HepG2 (cell line): Measurements from ENCODE around the gene PSMB10. TPM values are rescaled to one million over a fixed set of nuclear protein-coding genes. Genes with fewer than 3 reads are reported as not detected.
A peak's percentile ranks its signal among the peaks of the same experiment; 100 is the strongest.

Experiments used
- CBX2 ChIP-seq, 2 experiments: fragments of 200-600 bp in 1 of 2; sonication (generic); formaldehyde crosslinking in 1 of 2; IDR thresholded peaks; 2 replicates each; pipeline versions ENCODE4 v1.7.0 to v1.8.1; 2018 to 2022; ENCODE audit warnings: low read depth in 2 of 2, low read length in 1 of 2, mild to moderate bottlenecking in 1 of 2, missing genetic modification reagents in 1 of 2
- ESRRA ChIP-seq: sonication (generic); formaldehyde crosslinking; IDR thresholded peaks from 2 replicates; pipeline ENCODE4 v1.5.1; 2020; ENCODE audit warnings: mild to moderate bottlenecking, low read depth, missing genetic modification reagents
- EZH2 ChIP-seq: conservative IDR thresholded peaks from 2 replicates; pipeline ENCODE4 v1.6.1; 2012; ENCODE audit warnings: mild to moderate bottlenecking, low read depth, low read length, moderate library complexity
- GTF2F1 ChIP-seq: fragments of 150-350 bp; IDR thresholded peaks from 2 replicates; pipeline ENCODE4 v1.6.1; 2014; ENCODE audit warnings: low read length
- HMG20A ChIP-seq: IDR thresholded peaks from 2 replicates; pipeline ENCODE4 v1.6.1; 2016; ENCODE audit warnings: borderline replicate concordance
- KAT2B ChIP-seq: fragments of 150-350 bp; IDR thresholded peaks from 2 replicates; pipeline ENCODE4 v1.6.1; 2014; ENCODE audit warnings: low read depth, low read length, borderline replicate concordance
- KDM6A ChIP-seq: IDR thresholded peaks from 2 replicates; pipeline ENCODE4 v1.6.1; 2016; ENCODE audit warnings: low read depth
- MAZ ChIP-seq, 2 experiments: sonication (generic) in 1 of 2; formaldehyde crosslinking in 1 of 2; IDR thresholded peaks; 2 replicates each; pipeline versions ENCODE4 v1.5.0 to v1.6.1; 2012 to 2020; ENCODE audit warnings: low read depth in 2 of 2, mild to moderate bottlenecking in 2 of 2, borderline replicate concordance in 1 of 2, improper control_type of control experiment in 1 of 2, low read length in 1 of 2, missing genetic modification reagents in 1 of 2, moderate library complexity in 1 of 2
- NCOA1 ChIP-seq: sonication (generic); formaldehyde crosslinking; IDR thresholded peaks from 2 replicates; pipeline ENCODE4 v1.9.0; 2021; ENCODE audit warnings: missing genetic modification reagents
- SNAPC2 ChIP-seq: sonication (generic); formaldehyde crosslinking; IDR thresholded peaks from 2 replicates; pipeline ENCODE4 v1.8.1; 2022; ENCODE audit warnings: mild to moderate bottlenecking, missing genetic modification reagents
- ZC3H4 ChIP-seq: sonication (generic); formaldehyde crosslinking; IDR thresholded peaks from 2 replicates; pipeline ENCODE4 v1.4.0; 2020; ENCODE audit warnings: missing genetic modification reagents, borderline replicate concordance
- ZNF101 ChIP-seq: sonication (generic); formaldehyde crosslinking; IDR thresholded peaks from 2 replicates; pipeline ENCODE4 v1.4.0; 2020; ENCODE audit warnings: mild to moderate bottlenecking, low read depth, missing genetic modification reagents, borderline replicate concordance
- ZNF124 ChIP-seq: sonication (generic); formaldehyde crosslinking; IDR thresholded peaks from 2 replicates; pipeline ENCODE4 v1.4.0; 2020; ENCODE audit warnings: missing genetic modification reagents
- ZNF264 ChIP-seq: sonication (generic); formaldehyde crosslinking; IDR thresholded peaks from 2 replicates; pipeline ENCODE4 v1.4.0; 2020; ENCODE audit warnings: missing genetic modification reagents
- ZNF446 ChIP-seq: sonication (generic); formaldehyde crosslinking; IDR thresholded peaks from 2 replicates; pipeline ENCODE4 v1.5.0; 2020; ENCODE audit warnings: mild to moderate bottlenecking, missing genetic modification reagents
- ZNF563 ChIP-seq: sonication (generic); formaldehyde crosslinking; IDR thresholded peaks from 2 replicates; pipeline ENCODE4 v1.8.0; 2022; ENCODE audit warnings: mild to moderate bottlenecking, moderate library complexity, missing genetic modification reagents
- ZSCAN29 ChIP-seq: sonication (generic); formaldehyde crosslinking; conservative IDR thresholded peaks from 2 replicates; pipeline ENCODE4 v1.4.0; 2020; ENCODE audit warnings: mild to moderate bottlenecking, missing genetic modification reagents
- polyA plus RNA-seq, 8 experiments: library from polyadenylated mRNA; depleted of rRNA in 3 of 8; stranded (reverse) in 7 of 8; unstranded in 1 of 8; fragments of >200 nt; fragmentation: Illumina TruSeq in 4 of 8; extraction: Trizol in 4 of 8; gene quantifications; 2 replicates each; pipeline versions ENCODE4 v1.2.1 to v1.2.3, GENCODE V29; 2011 to 2016; ENCODE audit warnings: low read depth in 4 of 8, missing spikeins in 1 of 8, mixed read lengths in 1 of 8; ENCODE audit not compliant: insufficient read depth in 1 of 8
- total RNA-seq, 5 experiments: library from RNA; depleted of rRNA; stranded (reverse); fragments of >200 nt; fragmentation: Illumina TruSeq; extraction: Trizol; gene quantifications; 2 replicates each; pipeline ENCODE4 v1.2.3, GENCODE V29; 2016; ENCODE audit warnings: low read depth in 1 of 5
- TF ChIP-seq, protein P1 (sequence below): sonication (generic); formaldehyde crosslinking; IDR thresholded peaks from 2 replicates; pipeline ENCODE4 v1.5.1; 2020; ENCODE audit warnings: mild to moderate bottlenecking, missing genetic modification reagents, moderate library complexity
- TF ChIP-seq, protein P2 (sequence below): sonication (generic); formaldehyde crosslinking; IDR thresholded peaks from 2 replicates; pipeline ENCODE4 v1.5.1; 2020; ENCODE audit warnings: missing genetic modification reagents, mild to moderate bottlenecking, borderline replicate concordance
- TF ChIP-seq, protein P3 (sequence below): sonication (generic); formaldehyde crosslinking; IDR thresholded peaks from 2 replicates; pipeline ENCODE4 v1.5.0; 2020; ENCODE audit warnings: mild to moderate bottlenecking, low read depth, missing genetic modification reagents, borderline replicate concordance
- TF ChIP-seq, protein P4 (sequence below): sonication (generic); formaldehyde crosslinking; IDR thresholded peaks from 2 replicates; pipeline ENCODE4 v1.4.0; 2020; ENCODE audit warnings: missing genetic modification reagents
- TF ChIP-seq, protein P5 (sequence below): IDR thresholded peaks from 2 replicates; pipeline ENCODE4 v1.6.1; 2016; ENCODE audit warnings: control low read depth

Gene PSMB10
- total and polyA plus RNA-seq, 2 of the 13 experiments (the other 11 are each of a cell fraction or from before 2014, with no cell fraction given): 12.7 to 65.9 TPM

DNA sequence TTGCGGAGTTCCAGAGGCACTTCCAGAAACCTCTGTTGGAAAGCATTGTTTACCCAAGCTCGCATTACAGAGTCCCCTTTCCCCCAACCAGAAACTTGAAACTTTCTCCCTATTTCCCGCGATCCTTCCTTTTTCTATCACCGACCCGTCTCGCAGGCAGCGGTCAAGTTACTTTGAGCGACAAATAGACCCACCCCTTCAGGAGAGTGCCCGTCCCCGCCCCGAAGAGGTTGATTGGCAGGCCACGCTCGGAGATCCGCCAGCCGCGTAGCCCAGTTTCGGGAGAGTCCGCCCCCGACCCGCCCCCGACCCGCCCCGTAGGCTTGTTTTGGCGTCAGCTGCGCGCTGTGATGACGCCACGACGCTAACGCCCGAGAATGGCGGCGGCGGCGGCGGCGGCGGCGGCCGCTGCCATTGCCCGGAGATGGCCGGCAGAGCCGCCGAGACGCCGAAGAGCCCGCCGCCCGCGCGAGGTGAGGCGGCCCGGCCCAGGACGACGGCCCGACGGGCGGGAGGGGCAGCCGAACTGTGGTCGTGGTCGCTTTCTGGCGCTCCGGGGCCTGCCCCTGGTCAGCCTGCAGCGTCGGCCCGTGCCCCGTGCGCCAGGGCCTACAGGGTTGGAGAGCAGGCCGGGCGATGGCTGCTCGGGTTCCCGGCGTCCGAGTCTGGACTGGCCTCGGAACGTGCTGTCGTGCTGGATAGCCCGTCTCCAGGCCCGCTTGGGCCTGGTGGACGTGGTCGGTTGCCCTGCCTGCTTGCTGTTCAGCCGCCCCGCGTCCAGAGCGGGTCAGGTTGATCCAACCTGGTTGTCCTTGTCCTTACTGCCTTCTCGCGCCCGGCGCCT is 43.5 kb downstream of the PSMB10 start, which contains the start of gene PSKH1 (continued):
- TF ChIP-seq, protein P1, sequence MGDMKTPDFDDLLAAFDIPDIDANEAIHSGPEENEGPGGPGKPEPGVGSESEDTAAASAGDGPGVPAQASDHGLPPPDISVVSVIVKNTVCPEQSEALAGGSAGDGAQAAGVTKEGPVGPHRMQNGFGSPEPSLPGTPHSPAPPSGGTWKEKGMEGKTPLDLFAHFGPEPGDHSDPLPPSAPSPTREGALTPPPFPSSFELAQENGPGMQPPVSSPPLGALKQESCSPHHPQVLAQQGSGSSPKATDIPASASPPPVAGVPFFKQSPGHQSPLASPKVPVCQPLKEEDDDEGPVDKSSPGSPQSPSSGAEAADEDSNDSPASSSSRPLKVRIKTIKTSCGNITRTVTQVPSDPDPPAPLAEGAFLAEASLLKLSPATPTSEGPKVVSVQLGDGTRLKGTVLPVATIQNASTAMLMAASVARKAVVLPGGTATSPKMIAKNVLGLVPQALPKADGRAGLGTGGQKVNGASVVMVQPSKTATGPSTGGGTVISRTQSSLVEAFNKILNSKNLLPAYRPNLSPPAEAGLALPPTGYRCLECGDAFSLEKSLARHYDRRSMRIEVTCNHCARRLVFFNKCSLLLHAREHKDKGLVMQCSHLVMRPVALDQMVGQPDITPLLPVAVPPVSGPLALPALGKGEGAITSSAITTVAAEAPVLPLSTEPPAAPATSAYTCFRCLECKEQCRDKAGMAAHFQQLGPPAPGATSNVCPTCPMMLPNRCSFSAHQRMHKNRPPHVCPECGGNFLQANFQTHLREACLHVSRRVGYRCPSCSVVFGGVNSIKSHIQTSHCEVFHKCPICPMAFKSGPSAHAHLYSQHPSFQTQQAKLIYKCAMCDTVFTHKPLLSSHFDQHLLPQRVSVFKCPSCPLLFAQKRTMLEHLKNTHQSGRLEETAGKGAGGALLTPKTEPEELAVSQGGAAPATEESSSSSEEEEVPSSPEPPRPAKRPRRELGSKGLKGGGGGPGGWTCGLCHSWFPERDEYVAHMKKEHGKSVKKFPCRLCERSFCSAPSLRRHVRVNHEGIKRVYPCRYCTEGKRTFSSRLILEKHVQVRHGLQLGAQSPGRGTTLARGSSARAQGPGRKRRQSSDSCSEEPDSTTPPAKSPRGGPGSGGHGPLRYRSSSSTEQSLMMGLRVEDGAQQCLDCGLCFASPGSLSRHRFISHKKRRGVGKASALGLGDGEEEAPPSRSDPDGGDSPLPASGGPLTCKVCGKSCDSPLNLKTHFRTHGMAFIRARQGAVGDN: peak; percentile 86
- TF ChIP-seq, protein P2, sequence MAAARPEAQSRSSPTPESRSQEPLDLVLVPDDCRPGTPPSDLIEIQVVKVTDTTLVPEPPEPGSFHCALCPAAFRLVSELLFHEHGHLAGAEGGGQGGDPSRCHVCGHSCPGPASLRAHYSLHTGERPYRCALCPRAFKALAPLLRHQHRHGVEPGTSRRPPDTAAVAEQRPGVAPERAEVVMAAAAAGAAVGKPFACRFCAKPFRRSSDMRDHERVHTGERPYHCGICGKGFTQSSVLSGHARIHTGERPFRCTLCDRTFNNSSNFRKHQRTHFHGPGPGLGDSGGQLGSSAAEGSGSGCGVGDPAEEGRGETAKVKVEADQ (CRISPR knock-in tag): peak; percentile 53; the same call in 1 of the 2 replicates
- TF ChIP-seq ZNF264 (no peak), KDM6A (CRISPR knock-in tag) (no peak), GTF2F1 (no peak), KAT2B (no peak), ZNF124 (0 out of 2 replicates have a peak, but pooled peaks have one; percentile 2), ESRRA (peak; percentile 57), ZNF446 (no peak), ZNF563 (CRISPR knock-in tag) (peak; percentile 96), EZH2 (no peak), ZC3H4 (CRISPR knock-in tag) (no peak), CBX2 (IDR thresholded peaks at IDR 0.05; ENCODE audit: low read depth, low read length) (no peak), CBX2 (CRISPR knock-in tag; IDR thresholded peaks at IDR 0.05; ENCODE audit: low read depth) (no peak), HMG20A (CRISPR knock-in tag) (no peak), ZNF101 (CRISPR knock-in tag) (0 out of 2 replicates have a peak, but pooled peaks have one; percentile 49), NCOA1 (CRISPR knock-in tag) (no peak), SNAPC2 (CRISPR knock-in tag) (no peak), ZSCAN29 (CRISPR knock-in tag) (no peak), MAZ (IDR thresholded peaks at IDR 0.05; ENCODE audit: borderline replicate concordance, low read depth, low read length) (peak; percentile 32; the same call in 1 of the 2 replicates), MAZ (CRISPR knock-in tag; IDR thresholded peaks at IDR 0.05; ENCODE audit: low read depth) (peak; percentile 77)
- TF ChIP-seq, protein P3, sequence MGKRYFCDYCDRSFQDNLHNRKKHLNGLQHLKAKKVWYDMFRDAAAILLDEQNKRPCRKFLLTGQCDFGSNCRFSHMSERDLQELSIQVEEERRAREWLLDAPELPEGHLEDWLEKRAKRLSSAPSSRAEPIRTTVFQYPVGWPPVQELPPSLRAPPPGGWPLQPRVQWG (CRISPR knock-in tag): no peak
- TF ChIP-seq, protein P4, sequence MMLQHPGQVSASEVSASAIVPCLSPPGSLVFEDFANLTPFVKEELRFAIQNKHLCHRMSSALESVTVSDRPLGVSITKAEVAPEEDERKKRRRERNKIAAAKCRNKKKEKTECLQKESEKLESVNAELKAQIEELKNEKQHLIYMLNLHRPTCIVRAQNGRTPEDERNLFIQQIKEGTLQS: 0 out of 2 replicates have a peak, but pooled peaks have one; percentile 54
- TF ChIP-seq, protein P5, sequence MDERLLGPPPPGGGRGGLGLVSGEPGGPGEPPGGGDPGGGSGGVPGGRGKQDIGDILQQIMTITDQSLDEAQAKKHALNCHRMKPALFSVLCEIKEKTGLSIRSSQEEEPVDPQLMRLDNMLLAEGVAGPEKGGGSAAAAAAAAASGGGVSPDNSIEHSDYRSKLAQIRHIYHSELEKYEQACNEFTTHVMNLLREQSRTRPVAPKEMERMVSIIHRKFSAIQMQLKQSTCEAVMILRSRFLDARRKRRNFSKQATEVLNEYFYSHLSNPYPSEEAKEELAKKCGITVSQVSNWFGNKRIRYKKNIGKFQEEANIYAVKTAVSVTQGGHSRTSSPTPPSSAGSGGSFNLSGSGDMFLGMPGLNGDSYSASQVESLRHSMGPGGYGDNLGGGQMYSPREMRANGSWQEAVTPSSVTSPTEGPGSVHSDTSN: peak; percentile 93
